HepG2 (cell line): ENCODE measurements around the gene RBP5. TPM values are rescaled to one million over a fixed set of nuclear protein-coding genes. Genes with fewer than 3 reads are reported as not detected.

Source experiments
- ATRX ChIP-seq: sonication (generic); formaldehyde crosslinking; IDR thresholded peaks from 2 replicates; pipeline ENCODE4 v1.4.0; 2020; ENCODE audit warnings: missing genetic modification reagents, borderline replicate concordance
- DPF2 ChIP-seq: sonication (generic); formaldehyde crosslinking; IDR thresholded peaks from 2 replicates; pipeline ENCODE4 v1.4.0; 2020; ENCODE audit warnings: mild to moderate bottlenecking, low read depth, missing genetic modification reagents, borderline replicate concordance
- HNRNPK ChIP-seq: fragments of 200-400 bp; formaldehyde crosslinking; IDR thresholded peaks from 2 replicates; pipeline ENCODE4 v1.6.1; 2018; ENCODE audit warnings: low read length, low read depth, moderate library complexity, mild to moderate bottlenecking; ENCODE audit not compliant: poor library complexity, severe bottlenecking
- KLF16 ChIP-seq, 2 experiments: sonication (generic) in 1 of 2; formaldehyde crosslinking in 1 of 2; IDR thresholded peaks; 2 replicates each; pipeline versions ENCODE4 v1.6.1 to v1.8.0; 2016 to 2023; ENCODE audit warnings: missing genetic modification reagents in 2 of 2, missing compliant biosample characterization in 1 of 2
- KLF6 ChIP-seq: IDR thresholded peaks from 2 replicates; pipeline ENCODE4 v1.8.0; 2016; ENCODE audit warnings: missing biosample characterization, missing genetic modification reagents
- KLF9 ChIP-seq: IDR thresholded peaks from 2 replicates; pipeline ENCODE4 v1.6.1; 2016; ENCODE audit warnings: low read depth
- NFKBIZ ChIP-seq: IDR thresholded peaks from 2 replicates; pipeline ENCODE4 v1.6.1; 2018; ENCODE audit warnings: missing genetic modification reagents, missing compliant biosample characterization
- PHF20 ChIP-seq: sonication (generic); formaldehyde crosslinking; IDR thresholded peaks from 2 replicates; pipeline ENCODE4 v1.5.0; 2020; ENCODE audit warnings: mild to moderate bottlenecking, missing genetic modification reagents
- RBM39 ChIP-seq: fragments of 200-400 bp; formaldehyde crosslinking; IDR thresholded peaks from one replicate; pipeline ENCODE4 v1.6.1; 2018; ENCODE audit warnings: antibody characterized with exemption, mild to moderate bottlenecking, low read depth, low read length; ENCODE audit not compliant: poor library complexity, severe bottlenecking
- SSRP1 ChIP-seq: IDR thresholded peaks from 2 replicates; pipeline ENCODE4 v1.6.1; 2016; ENCODE audit warnings: control low read depth
- TCF7L2 ChIP-seq: IDR thresholded peaks from 2 replicates; pipeline ENCODE4 v1.6.1; 2011; ENCODE audit warnings: mild to moderate bottlenecking, low read depth, low read length, moderate library complexity
- ZBTB10 ChIP-seq: sonication (generic); formaldehyde crosslinking; IDR thresholded peaks from 2 replicates; pipeline ENCODE4 v1.4.0; 2020; ENCODE audit warnings: missing genetic modification reagents, borderline replicate concordance
- ZIK1 ChIP-seq: sonication (generic); formaldehyde crosslinking; IDR thresholded peaks from 2 replicates; pipeline ENCODE4 v1.5.0; 2020; ENCODE audit warnings: mild to moderate bottlenecking, low read depth, missing genetic modification reagents, borderline replicate concordance
- ZNF276 ChIP-seq: sonication (generic); formaldehyde crosslinking; IDR thresholded peaks from 2 replicates; pipeline ENCODE4 v1.4.0; 2020; ENCODE audit warnings: mild to moderate bottlenecking, low read depth, missing genetic modification reagents
- ZNF317 ChIP-seq: sonication (generic); formaldehyde crosslinking; IDR thresholded peaks from 2 replicates; pipeline ENCODE4 v1.5.0; 2020; ENCODE audit warnings: mild to moderate bottlenecking, missing genetic modification reagents
- ZNF350 ChIP-seq: sonication (generic); formaldehyde crosslinking; IDR thresholded peaks from 2 replicates; pipeline ENCODE4 v1.4.0; 2020; ENCODE audit warnings: mild to moderate bottlenecking, low read depth, missing genetic modification reagents, borderline replicate concordance
- ZNF772 ChIP-seq: sonication (generic); formaldehyde crosslinking; IDR thresholded peaks from 2 replicates; pipeline ENCODE4 v1.5.0; 2020; ENCODE audit warnings: mild to moderate bottlenecking, missing genetic modification reagents
- polyA plus RNA-seq, 8 experiments: library from polyadenylated mRNA; depleted of rRNA in 3 of 8; stranded (reverse) in 7 of 8; unstranded in 1 of 8; fragments of >200 nt; fragmentation: Illumina TruSeq in 4 of 8; extraction: Trizol in 4 of 8; gene quantifications; 2 replicates each; pipeline versions ENCODE4 v1.2.1 to v1.2.3, GENCODE V29; 2011 to 2016; ENCODE audit warnings: low read depth in 4 of 8, missing spikeins in 1 of 8, mixed read lengths in 1 of 8; ENCODE audit not compliant: insufficient read depth in 1 of 8
- total RNA-seq, 5 experiments: library from RNA; depleted of rRNA; stranded (reverse); fragments of >200 nt; fragmentation: Illumina TruSeq; extraction: Trizol; gene quantifications; 2 replicates each; pipeline ENCODE4 v1.2.3, GENCODE V29; 2016; ENCODE audit warnings: low read depth in 1 of 5
- TF ChIP-seq, protein P1 (sequence below), 2 experiments: sonication (generic) in 1 of 2; formaldehyde crosslinking in 1 of 2; IDR thresholded peaks; 2 replicates each; pipeline versions ENCODE4 v1.5.1 to v1.6.1; 2011 to 2020; ENCODE audit warnings: borderline replicate concordance in 1 of 2, low read depth in 1 of 2, low read length in 1 of 2, mild to moderate bottlenecking in 1 of 2, missing genetic modification reagents in 1 of 2, moderate library complexity in 1 of 2
- TF ChIP-seq, protein P2 (sequence below): sonication (generic); formaldehyde crosslinking; IDR thresholded peaks from 2 replicates; pipeline ENCODE4 v1.5.0; 2020; ENCODE audit warnings: mild to moderate bottlenecking, missing genetic modification reagents

Gene RBP5
- total and polyA plus RNA-seq, 2 of the 13 experiments (the other 11 are each of a cell fraction or from before 2014, with no cell fraction given): 13.8 to 19.8 TPM

- TF ChIP-seq ZBTB10 (CRISPR knock-in tag) (peak; percentile 40; the same call in 1 of the 2 replicates), HNRNPK (no peak), PHF20 (peak; percentile 18; the same call in 1 of the 2 replicates), NFKBIZ (CRISPR knock-in tag) (no peak; the same call in 1 of the 2 replicates), ZNF317 (0 out of 2 replicates have a peak, but pooled peaks have one; percentile 27), ZNF350 (CRISPR knock-in tag) (peak; percentile 74; the same call in 1 of the 2 replicates), KLF16 (CRISPR knock-in tag; IDR thresholded peaks at IDR 0.05) (peak in 1 of 2 experiments; percentile 13; a peak in 1 of 4 replicates), RBM39 (no peak), ZNF772 (peak; percentile 36; the same call in 1 of the 2 replicates), KLF6 (no peak), DPF2 (CRISPR knock-in tag) (0 out of 2 replicates have a peak, but pooled peaks have one; percentile 31), ATRX (CRISPR knock-in tag) (no peak), ZNF276 (CRISPR knock-in tag) (no peak), TCF7L2 (no peak), KLF9 (CRISPR knock-in tag) (peak; percentile 62; the same call in 1 of the 2 replicates), ZIK1 (CRISPR knock-in tag) (no peak), SSRP1 (CRISPR knock-in tag) (no peak)
- TF ChIP-seq, protein P1, sequence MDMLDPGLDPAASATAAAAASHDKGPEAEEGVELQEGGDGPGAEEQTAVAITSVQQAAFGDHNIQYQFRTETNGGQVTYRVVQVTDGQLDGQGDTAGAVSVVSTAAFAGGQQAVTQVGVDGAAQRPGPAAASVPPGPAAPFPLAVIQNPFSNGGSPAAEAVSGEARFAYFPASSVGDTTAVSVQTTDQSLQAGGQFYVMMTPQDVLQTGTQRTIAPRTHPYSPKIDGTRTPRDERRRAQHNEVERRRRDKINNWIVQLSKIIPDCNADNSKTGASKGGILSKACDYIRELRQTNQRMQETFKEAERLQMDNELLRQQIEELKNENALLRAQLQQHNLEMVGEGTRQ (IDR thresholded peaks at IDR 0.05; ENCODE audit: low read depth, low read length): no peak
- TF ChIP-seq, protein P1 (CRISPR knock-in tag; IDR thresholded peaks at IDR 0.05; ENCODE audit: borderline replicate concordance): no peak
- TF ChIP-seq, protein P2, sequence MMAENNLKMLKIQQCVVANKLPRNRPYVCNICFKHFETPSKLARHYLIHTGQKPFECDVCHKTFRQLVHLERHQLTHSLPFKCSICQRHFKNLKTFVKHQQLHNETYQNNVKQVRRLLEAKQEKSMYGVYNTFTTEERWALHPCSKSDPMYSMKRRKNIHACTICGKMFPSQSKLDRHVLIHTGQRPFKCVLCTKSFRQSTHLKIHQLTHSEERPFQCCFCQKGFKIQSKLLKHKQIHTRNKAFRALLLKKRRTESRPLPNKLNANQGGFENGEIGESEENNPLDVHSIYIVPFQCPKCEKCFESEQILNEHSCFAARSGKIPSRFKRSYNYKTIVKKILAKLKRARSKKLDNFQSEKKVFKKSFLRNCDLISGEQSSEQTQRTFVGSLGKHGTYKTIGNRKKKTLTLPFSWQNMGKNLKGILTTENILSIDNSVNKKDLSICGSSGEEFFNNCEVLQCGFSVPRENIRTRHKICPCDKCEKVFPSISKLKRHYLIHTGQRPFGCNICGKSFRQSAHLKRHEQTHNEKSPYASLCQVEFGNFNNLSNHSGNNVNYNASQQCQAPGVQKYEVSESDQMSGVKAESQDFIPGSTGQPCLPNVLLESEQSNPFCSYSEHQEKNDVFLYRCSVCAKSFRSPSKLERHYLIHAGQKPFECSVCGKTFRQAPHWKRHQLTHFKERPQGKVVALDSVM (CRISPR knock-in tag): peak; percentile 81
Measured at GRCh38 chr12:7108003-7108795, 20.5 kb downstream of the RBP5 start (continued).
